ENCODE results near the gene NEK7.

The NEK7 gene

DNA sequence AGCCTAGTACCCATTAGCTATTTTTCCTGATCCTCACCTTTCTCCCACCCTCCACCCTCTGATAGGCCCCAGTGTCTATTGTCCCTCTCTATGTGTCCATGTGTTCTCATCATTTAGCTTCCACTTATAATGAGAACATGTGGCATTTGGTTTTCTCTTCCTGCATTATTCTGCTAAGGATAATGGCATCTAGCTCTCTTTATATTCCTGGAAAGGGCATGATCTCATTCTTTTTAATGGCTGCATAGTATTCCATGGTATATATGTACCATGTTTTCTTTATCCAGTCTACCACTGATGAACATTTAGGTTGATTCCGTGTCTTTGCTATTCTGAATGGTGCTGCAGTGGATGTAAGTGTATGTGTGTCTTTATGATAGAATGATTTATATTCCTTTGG lies 178.9 kb downstream of the NEK7 start:
- CTCF ChIA-PET = no interaction called here
- POLR2A ChIA-PET = no interaction called here

DNA sequence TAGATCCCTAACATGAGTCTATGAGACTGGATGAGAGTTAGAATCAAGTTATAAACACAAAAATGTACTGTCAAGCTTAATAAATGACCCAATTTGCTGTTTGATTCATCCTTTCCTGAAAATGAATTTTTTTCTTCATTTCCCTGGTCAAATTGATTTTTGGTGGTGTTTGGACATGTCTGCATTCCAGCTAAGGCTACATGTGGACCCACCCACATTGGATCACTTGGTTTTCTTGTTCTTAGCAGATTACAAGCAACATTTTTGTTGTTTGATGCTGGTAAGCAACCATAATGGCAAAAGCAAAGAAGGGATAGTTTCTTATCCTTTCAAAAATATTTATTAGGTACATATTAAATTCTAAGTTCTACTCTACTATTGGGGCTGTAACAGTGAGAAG lies 181.1 kb downstream of the NEK7 start:
- ChIA-PET CTCF (no interaction called here), POLR2A (no interaction called here)
- DNase-seq (ENCODE audit: extremely low spot score) = no peak
- TF ChIP-seq BHLHE40 (IDR thresholded peaks at IDR 0.05; ENCODE audit: borderline replicate concordance) (no peak), FOXA1 (IDR thresholded peaks at IDR 0.05) (no peak), HDGF (IDR thresholded peaks at IDR 0.05; ENCODE audit: borderline replicate concordance) (no peak), FOXK2 (IDR thresholded peaks at IDR 0.05) (no peak), ZNF384 (IDR thresholded peaks at IDR 0.05) (no peak), SP1 (IDR thresholded peaks at IDR 0.05) (no peak)
- TF ChIP-seq, protein P1, sequence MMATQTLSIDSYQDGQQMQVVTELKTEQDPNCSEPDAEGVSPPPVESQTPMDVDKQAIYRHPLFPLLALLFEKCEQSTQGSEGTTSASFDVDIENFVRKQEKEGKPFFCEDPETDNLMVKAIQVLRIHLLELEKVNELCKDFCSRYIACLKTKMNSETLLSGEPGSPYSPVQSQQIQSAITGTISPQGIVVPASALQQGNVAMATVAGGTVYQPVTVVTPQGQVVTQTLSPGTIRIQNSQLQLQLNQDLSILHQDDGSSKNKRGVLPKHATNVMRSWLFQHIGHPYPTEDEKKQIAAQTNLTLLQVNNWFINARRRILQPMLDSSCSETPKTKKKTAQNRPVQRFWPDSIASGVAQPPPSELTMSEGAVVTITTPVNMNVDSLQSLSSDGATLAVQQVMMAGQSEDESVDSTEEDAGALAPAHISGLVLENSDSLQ (IDR thresholded peaks at IDR 0.05) = no peak

More for the DNA sequence above, 178.9 kb downstream of the NEK7 start:
- DNase-seq (ENCODE audit: extremely low spot score) = no peak
- TF ChIP-seq NFRKB (IDR thresholded peaks at IDR 0.05) (no peak), LEF1 (IDR thresholded peaks at IDR 0.05; ENCODE audit: borderline replicate concordance) (no peak), FOXK2 (IDR thresholded peaks at IDR 0.05) (no peak), ARNT (IDR thresholded peaks at IDR 0.05) (no peak), FOXM1 (IDR thresholded peaks at IDR 0.05; ENCODE audit: borderline replicate concordance) (no peak), TARDBP (IDR thresholded peaks at IDR 0.05) (no peak), L3MBTL2 (conservative IDR thresholded peaks at IDR 0.05) (no peak), HDGF (IDR thresholded peaks at IDR 0.05; ENCODE audit: borderline replicate concordance) (no peak), ZNF384 (IDR thresholded peaks at IDR 0.05) (no peak), BHLHE40 (IDR thresholded peaks at IDR 0.05; ENCODE audit: borderline replicate concordance) (no peak), SP1 (IDR thresholded peaks at IDR 0.05) (no peak), FOXA1 (IDR thresholded peaks at IDR 0.05) (no peak), CTBP1 (IDR thresholded peaks at IDR 0.05; ENCODE audit: borderline replicate concordance) (no peak), ELF4 (IDR thresholded peaks at IDR 0.05) (no peak), SUZ12 (IDR thresholded peaks at IDR 0.05) (no peak)
- TF ChIP-seq, protein P1 (IDR thresholded peaks at IDR 0.05) = no peak

DNA sequence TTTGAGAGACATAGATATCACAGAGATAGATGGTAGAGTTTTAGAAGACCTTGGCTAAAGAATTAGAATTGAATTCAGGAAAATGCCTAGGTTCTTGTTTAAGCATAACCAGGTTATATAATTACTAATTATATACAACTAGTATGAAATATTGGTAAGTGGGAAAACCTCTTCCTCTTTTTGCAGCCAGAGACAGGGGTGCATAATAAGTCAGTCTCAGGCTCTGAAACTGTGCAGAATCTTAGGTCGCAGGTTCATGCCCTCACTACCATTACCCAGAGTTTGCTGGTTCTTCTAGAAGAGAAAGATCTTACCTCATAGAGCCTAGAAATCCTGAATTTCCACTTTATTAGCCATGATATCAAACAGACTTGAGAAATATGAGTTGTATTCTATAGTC lies 183.3 kb downstream of the NEK7 start:
- DNase-seq (ENCODE audit: extremely low spot score) = no peak
- CTCF ChIA-PET = no interaction called here
- POLR2A ChIA-PET = no interaction called here
- TF ChIP-seq FOXA1 (IDR thresholded peaks at IDR 0.05) (no peak), SP1 (IDR thresholded peaks at IDR 0.05) (no peak), L3MBTL2 (conservative IDR thresholded peaks at IDR 0.05) (no peak), BHLHE40 (IDR thresholded peaks at IDR 0.05; ENCODE audit: borderline replicate concordance) (no peak), HDGF (IDR thresholded peaks at IDR 0.05; ENCODE audit: borderline replicate concordance) (no peak), TARDBP (IDR thresholded peaks at IDR 0.05) (no peak), CTBP1 (IDR thresholded peaks at IDR 0.05; ENCODE audit: borderline replicate concordance) (no peak)
- TF ChIP-seq, protein P1 (IDR thresholded peaks at IDR 0.05) = no peak

DNA sequence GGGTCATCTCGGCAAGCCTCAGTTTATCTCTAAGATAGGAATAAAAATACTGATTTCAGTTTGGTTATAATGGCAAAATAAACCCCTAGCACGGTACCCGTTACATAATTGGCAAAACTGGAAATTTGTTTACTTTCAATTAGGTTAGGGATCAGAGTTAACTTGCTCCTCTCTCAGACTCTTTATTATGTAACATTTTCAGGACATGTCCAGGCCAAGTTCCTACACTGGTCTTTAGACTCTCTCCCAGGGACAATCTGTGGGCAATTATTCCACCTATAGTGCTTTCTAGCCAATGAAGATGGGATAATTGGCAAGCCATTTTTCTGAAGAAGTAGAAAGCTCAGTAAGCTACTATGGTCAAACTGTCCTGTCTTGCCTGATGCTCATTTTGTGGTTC lies 189.4 kb downstream of the NEK7 start:
- ChIA-PET POLR2A (no interaction called here), CTCF (no interaction called here)
- TF ChIP-seq ZNF384 (IDR thresholded peaks at IDR 0.05) (no peak), TARDBP (IDR thresholded peaks at IDR 0.05) (no peak), ARNT (IDR thresholded peaks at IDR 0.05) (no peak), ELF4 (IDR thresholded peaks at IDR 0.05) (no peak), FOXA1 (IDR thresholded peaks at IDR 0.05) (no peak), SUZ12 (IDR thresholded peaks at IDR 0.05) (no peak), FOXK2 (IDR thresholded peaks at IDR 0.05) (no peak), CTBP1 (IDR thresholded peaks at IDR 0.05; ENCODE audit: borderline replicate concordance) (no peak), L3MBTL2 (conservative IDR thresholded peaks at IDR 0.05) (no peak), BHLHE40 (IDR thresholded peaks at IDR 0.05; ENCODE audit: borderline replicate concordance) (no peak), LEF1 (IDR thresholded peaks at IDR 0.05; ENCODE audit: borderline replicate concordance) (no peak), SP1 (IDR thresholded peaks at IDR 0.05) (no peak)
- TF ChIP-seq, protein P1 (IDR thresholded peaks at IDR 0.05) = no peak
- DNase-seq (ENCODE audit: extremely low spot score) = no peak

DNA sequence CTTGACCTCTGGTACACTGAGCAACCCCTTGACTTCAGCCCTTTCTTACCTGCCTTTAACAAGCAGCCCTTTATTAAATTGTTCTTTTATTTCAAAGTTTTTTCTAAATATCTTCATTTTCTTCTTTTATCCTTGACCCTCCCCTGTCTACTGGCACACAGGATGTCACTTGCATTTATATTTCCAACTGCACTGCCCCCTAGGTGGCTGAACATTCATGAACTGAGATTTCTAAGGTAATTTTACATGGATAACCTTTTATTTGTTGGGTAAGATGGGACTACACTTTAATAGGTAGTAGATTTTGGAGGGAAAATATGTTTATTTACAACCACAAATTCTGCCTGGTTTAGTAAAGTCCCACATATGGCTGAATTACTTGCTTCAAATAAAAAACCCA lies 193.7 kb downstream of the NEK7 start:
- DNase-seq (ENCODE audit: extremely low spot score) = no peak
- TF ChIP-seq ZNF384 (IDR thresholded peaks at IDR 0.05) = no peak
- no peak for TF ChIP-seq LEF1 (IDR thresholded peaks at IDR 0.05; ENCODE audit: borderline replicate concordance)
- TF ChIP-seq BHLHE40 (IDR thresholded peaks at IDR 0.05; ENCODE audit: borderline replicate concordance) = no peak
- TF ChIP-seq, protein P1 (IDR thresholded peaks at IDR 0.05) = no peak
- ChIA-PET POLR2A (no interaction called here), CTCF (no interaction called here)
